ENCODE data around the gene C19orf44.

Gene C19orf44

GRCh38 chr19:16518483-16519229 lies 22.5 kb downstream of the C19orf44 start:
- H3K4me1 ChIP-seq (ENCODE audit: insufficient read depth, insufficient read length), result no peaks in the 10 kb centered on the region
- H3K9ac ChIP-seq (ENCODE audit: insufficient read length, low read depth), result no peak overlapping the region
- peaks cover 86% of the 10 kb centered on the region for H3K36me3 ChIP-seq (ENCODE audit: insufficient read depth, insufficient read length, low read length)
- H3K27me3 ChIP-seq (ENCODE audit: insufficient read depth, insufficient read length), result no peaks in the 10 kb centered on the region
- H3K9me3 ChIP-seq (ENCODE audit: insufficient read depth, low read length), result no peaks in the 10 kb centered on the region
- H3K4me3 ChIP-seq (ENCODE audit: insufficient read length, low read depth), result no peak overlapping the region
- no peak for TF ChIP-seq ZNF274 (IDR thresholded peaks at IDR 0.05; ENCODE audit: low read depth, low read length)
- no peak for TF ChIP-seq SUZ12 (IDR thresholded peaks at IDR 0.05; ENCODE audit: extremely low read depth, insufficient read depth, insufficient read length)
- TF ChIP-seq YY1 (IDR thresholded peaks at IDR 0.05; ENCODE audit: insufficient read depth, insufficient read length), result no peak
- DNase-seq (ENCODE audit: low read depth, low spot score), result no peak

- peaks cover 92% of the 10 kb centered on the region for H3K36me3 ChIP-seq (ENCODE audit: insufficient read depth, insufficient read length, low read length)
These were observed 23.1 kb downstream of the C19orf44 start for GRCh38 chr19:16519230-16519687.

GRCh38 chr19:16520074-16520973 lies 24.1 kb downstream of the C19orf44 start:
- H3K27me3 ChIP-seq (ENCODE audit: insufficient read depth, insufficient read length), result no peaks in the 10 kb centered on the region
- no peak for TF ChIP-seq SUZ12 (IDR thresholded peaks at IDR 0.05; ENCODE audit: extremely low read depth, insufficient read depth, insufficient read length)
- no peak for TF ChIP-seq YY1 (IDR thresholded peaks at IDR 0.05; ENCODE audit: insufficient read depth, insufficient read length)
- TF ChIP-seq ZNF274 (IDR thresholded peaks at IDR 0.05; ENCODE audit: low read depth, low read length), result no peak
- H3K4me3 ChIP-seq (ENCODE audit: insufficient read length, low read depth), result no peak overlapping the region
- peaks cover 93% of the 10 kb centered on the region for H3K36me3 ChIP-seq (ENCODE audit: insufficient read depth, insufficient read length, low read length)
- H3K9ac ChIP-seq (ENCODE audit: insufficient read length, low read depth), result no peak overlapping the region
- DNase-seq (ENCODE audit: low read depth, low spot score), result no peak
- H3K4me1 ChIP-seq (ENCODE audit: insufficient read depth, insufficient read length), result peaks cover 2% of the 10 kb centered on the region
- H3K9me3 ChIP-seq (ENCODE audit: insufficient read depth, low read length), result no peaks in the 10 kb centered on the region

More at GRCh38 chr19:16519230-16519687, 23.1 kb downstream of the C19orf44 start:
- DNase-seq (ENCODE audit: low read depth, low spot score), result no peak
- no peaks in the 10 kb centered on the region for H3K27me3 ChIP-seq (ENCODE audit: insufficient read depth, insufficient read length)
- H3K9ac ChIP-seq (ENCODE audit: insufficient read length, low read depth), result no peak overlapping the region
- H3K9me3 ChIP-seq (ENCODE audit: insufficient read depth, low read length), result no peaks in the 10 kb centered on the region
- TF ChIP-seq SUZ12 (IDR thresholded peaks at IDR 0.05; ENCODE audit: extremely low read depth, insufficient read depth, insufficient read length), result no peak
- TF ChIP-seq ZNF274 (IDR thresholded peaks at IDR 0.05; ENCODE audit: low read depth, low read length), result no peak
- no peak for TF ChIP-seq YY1 (IDR thresholded peaks at IDR 0.05; ENCODE audit: insufficient read depth, insufficient read length)
- H3K4me3 ChIP-seq (ENCODE audit: insufficient read length, low read depth), result no peak overlapping the region
- no peaks in the 10 kb centered on the region for H3K4me1 ChIP-seq (ENCODE audit: insufficient read depth, insufficient read length)

- no peaks in the 10 kb centered on the region for H3K9me3 ChIP-seq (ENCODE audit: insufficient read depth, low read length)
- peaks cover 96% of the 10 kb centered on the region for H3K36me3 ChIP-seq (ENCODE audit: insufficient read depth, insufficient read length, low read length)
- no peak for DNase-seq (ENCODE audit: low read depth, low spot score)
These were observed 24.9 kb downstream of the C19orf44 start for GRCh38 chr19:16520986-16521624.

GRCh38 chr19:16521715-16522289 lies 25.6 kb downstream of the C19orf44 start:
- H3K4me1 ChIP-seq (ENCODE audit: insufficient read depth, insufficient read length), result peaks cover 5% of the 10 kb centered on the region
- no peaks in the 10 kb centered on the region for H3K27me3 ChIP-seq (ENCODE audit: insufficient read depth, insufficient read length)
- H3K9me3 ChIP-seq (ENCODE audit: insufficient read depth, low read length), result no peaks in the 10 kb centered on the region
- peaks cover 94% of the 10 kb centered on the region for H3K36me3 ChIP-seq (ENCODE audit: insufficient read depth, insufficient read length, low read length)
- no peak overlapping the region for H3K9ac ChIP-seq (ENCODE audit: insufficient read length, low read depth)
- H3K4me3 ChIP-seq (ENCODE audit: insufficient read length, low read depth), result no peak overlapping the region
- TF ChIP-seq SUZ12 (IDR thresholded peaks at IDR 0.05; ENCODE audit: extremely low read depth, insufficient read depth, insufficient read length), result no peak
- TF ChIP-seq YY1 (IDR thresholded peaks at IDR 0.05; ENCODE audit: insufficient read depth, insufficient read length), result no peak
- no peak for TF ChIP-seq ZNF274 (IDR thresholded peaks at IDR 0.05; ENCODE audit: low read depth, low read length)
- DNase-seq (ENCODE audit: low read depth, low spot score), result no peak

More at GRCh38 chr19:16520986-16521624, 24.9 kb downstream of the C19orf44 start:
- peaks cover 5% of the 10 kb centered on the region for H3K4me1 ChIP-seq (ENCODE audit: insufficient read depth, insufficient read length)
- no peaks in the 10 kb centered on the region for H3K27me3 ChIP-seq (ENCODE audit: insufficient read depth, insufficient read length)
- H3K9ac ChIP-seq (ENCODE audit: insufficient read length, low read depth), result no peak overlapping the region
- TF ChIP-seq SUZ12 (IDR thresholded peaks at IDR 0.05; ENCODE audit: extremely low read depth, insufficient read depth, insufficient read length) (no peak), ZNF274 (IDR thresholded peaks at IDR 0.05; ENCODE audit: low read depth, low read length) (no peak), YY1 (IDR thresholded peaks at IDR 0.05; ENCODE audit: insufficient read depth, insufficient read length) (no peak)
- no peak overlapping the region for H3K4me3 ChIP-seq (ENCODE audit: insufficient read length, low read depth)

- H3K27me3 ChIP-seq (ENCODE audit: insufficient read depth, insufficient read length), result no peaks in the 10 kb centered on the region
- no peak for TF ChIP-seq YY1 (IDR thresholded peaks at IDR 0.05; ENCODE audit: insufficient read depth, insufficient read length)
- peaks cover 94% of the 10 kb centered on the region for H3K36me3 ChIP-seq (ENCODE audit: insufficient read depth, insufficient read length, low read length)
- peaks cover 5% of the 10 kb centered on the region for H3K4me1 ChIP-seq (ENCODE audit: insufficient read depth, insufficient read length)
- H3K9ac ChIP-seq (ENCODE audit: insufficient read length, low read depth), result no peak overlapping the region
- no peak for DNase-seq (ENCODE audit: low read depth, low spot score)
- H3K9me3 ChIP-seq (ENCODE audit: insufficient read depth, low read length), result no peaks in the 10 kb centered on the region
- H3K4me3 ChIP-seq (ENCODE audit: insufficient read length, low read depth), result no peak overlapping the region
These were observed 26.6 kb downstream of the C19orf44 start for GRCh38 chr19:16522559-16523377.

All from NT2/D1 (cell line).